Measurements from ENCODE around the gene ATP6V0E1.

Gene ATP6V0E1

DNA sequence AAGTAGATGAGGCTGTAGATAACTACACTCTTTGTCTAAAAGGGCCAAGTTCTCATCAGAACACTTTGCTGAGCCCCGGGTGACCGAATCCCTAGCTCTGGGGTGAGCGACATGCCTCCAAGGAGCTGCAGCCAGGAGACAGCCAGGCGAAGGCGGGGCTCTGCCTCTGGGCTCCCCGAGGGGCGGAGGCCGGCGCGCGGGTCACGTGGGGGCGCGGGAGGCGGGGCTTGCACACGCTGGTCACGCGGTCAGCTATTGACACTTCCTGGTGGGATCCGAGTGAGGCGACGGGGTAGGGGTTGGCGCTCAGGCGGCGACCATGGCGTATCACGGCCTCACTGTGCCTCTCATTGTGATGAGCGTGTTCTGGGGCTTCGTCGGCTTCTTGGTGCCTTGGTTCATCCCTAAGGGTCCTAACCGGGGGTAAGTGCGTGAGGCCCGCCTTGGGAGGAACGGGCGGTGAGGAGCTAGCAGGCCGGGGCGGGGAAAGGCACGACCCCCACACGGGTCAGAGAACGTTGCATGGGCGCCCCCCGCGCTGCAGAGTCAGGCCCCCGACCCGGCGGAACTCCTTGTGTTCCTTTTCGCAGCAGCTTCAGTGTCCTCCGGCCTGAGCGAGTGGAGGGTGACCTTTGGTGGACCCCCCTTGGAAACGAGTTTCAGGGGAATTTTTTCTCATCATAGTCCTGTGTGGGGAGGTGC, at the start of gene ATP6V0E1:
ATP6V0E1 (plus strand) TSS at position 230 of the 702 bp plus-strand sequence; CDS start at position 320, 90 bp downstream.
- peak; percentile 94 for DNase-seq (ENCODE audit: low read depth)

DNA sequence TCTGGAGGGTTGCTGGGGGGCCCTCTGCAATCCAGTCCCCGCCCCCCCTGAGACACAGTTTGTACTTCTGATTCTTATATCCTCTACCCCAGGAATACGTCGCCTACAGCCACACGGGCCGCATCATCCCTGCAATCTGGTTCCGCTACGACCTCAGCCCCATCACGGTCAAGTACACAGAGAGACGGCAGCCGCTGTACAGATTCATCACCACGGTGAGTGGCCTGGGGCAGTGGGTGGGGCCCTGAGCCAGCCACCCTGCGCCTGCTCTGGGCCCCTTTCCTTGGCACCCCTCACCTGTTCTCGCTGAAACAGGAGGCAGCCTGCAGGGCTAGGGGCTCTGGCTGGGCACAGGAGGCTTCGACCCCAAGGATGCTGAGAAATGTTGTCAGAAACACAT, 48.5 kb upstream of the ATP6V0E1 start:
- DNase-seq (ENCODE audit: low read depth), result no peak

- no peak for DNase-seq (ENCODE audit: low read depth)
Observed at GRCh38 chr5:172936401-172936800, 47.2 kb upstream of the ATP6V0E1 start.

DNA sequence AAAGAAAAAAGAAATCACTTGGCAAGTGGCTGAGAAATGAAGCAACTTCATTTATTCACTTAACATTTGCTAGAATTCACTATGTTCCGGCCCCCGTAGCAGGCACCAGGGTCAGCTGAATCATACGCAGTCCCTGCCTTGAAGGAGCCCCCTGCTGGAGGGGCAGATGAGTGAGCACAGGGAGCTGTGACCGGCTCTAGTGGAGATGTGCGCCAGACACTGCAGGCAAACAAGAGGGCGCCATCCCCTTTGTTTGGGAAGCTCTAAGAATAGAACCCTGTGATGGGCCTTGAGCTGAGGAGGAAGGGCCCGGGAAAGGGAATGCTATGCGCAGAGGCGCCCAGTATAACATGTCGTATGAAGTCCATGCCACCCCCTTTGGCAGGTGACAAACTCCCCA, 44.5 kb upstream of the ATP6V0E1 start:
- peak; percentile 68 for DNase-seq (ENCODE audit: low read depth)

GRCh38 chr5:172939611-172940267, 43.8 kb upstream of the ATP6V0E1 start:
- DNase-seq (ENCODE audit: low read depth), result peak; percentile 26

- no peak for DNase-seq (ENCODE audit: low read depth)
Observed at GRCh38 chr5:172940268-172941066, 43.1 kb upstream of the ATP6V0E1 start.

DNA sequence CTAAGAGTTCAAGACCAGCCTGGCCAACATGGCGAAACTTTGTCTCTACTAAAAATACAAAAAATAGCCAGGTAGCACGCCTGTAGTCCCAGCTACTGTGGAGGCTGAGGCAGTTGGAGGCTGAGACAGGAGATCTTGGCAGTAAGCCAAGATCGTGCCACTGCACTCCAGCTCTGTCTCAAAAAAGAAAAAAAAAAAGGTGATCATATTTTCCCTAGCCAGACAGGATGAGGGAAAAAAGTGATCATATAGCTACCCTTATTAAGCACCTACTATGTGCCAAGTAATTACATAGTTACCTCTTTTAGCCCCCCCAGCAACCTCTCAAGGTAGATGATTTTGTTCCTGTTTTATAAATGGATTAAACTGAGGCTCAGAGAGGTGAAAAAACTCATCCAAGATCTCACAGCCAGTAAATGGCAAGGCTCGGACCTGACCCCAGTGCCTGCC, 42.5 kb upstream of the ATP6V0E1 start:
- peak; percentile 42 for DNase-seq (ENCODE audit: low read depth)

GRCh38 chr5:172942556-172942955, 41.0 kb upstream of the ATP6V0E1 start:
- DNase-seq (ENCODE audit: low read depth), result no peak

DNA sequence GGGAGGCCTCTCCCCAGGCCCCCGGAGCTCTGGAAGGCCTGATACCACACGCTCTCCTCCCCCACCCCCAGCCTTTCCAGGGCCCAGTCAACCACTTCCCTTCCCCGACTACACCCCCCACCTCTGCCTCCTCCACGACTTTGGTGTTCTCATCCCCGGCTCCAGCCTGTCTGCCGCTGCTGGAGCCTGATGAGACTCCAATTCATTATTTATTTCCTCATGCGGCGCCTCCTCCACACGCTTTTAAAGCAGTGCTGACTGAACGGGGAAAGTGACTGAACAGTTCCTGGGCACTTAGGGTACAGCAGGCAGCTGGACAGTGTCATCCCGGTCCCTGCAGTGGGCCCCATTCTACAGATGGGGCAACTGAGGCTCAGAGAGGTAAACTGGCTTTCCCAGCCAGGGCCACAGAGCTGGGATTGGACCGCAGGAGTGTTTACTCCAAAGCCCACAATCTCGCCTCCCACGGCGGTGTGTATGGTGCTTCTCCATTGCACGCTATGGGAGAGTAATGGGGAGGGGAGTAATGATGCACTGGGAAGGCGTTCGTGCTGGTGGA, 40.2 kb upstream of the ATP6V0E1 start:
- peak; percentile 97 for DNase-seq (ENCODE audit: low read depth)

DNA sequence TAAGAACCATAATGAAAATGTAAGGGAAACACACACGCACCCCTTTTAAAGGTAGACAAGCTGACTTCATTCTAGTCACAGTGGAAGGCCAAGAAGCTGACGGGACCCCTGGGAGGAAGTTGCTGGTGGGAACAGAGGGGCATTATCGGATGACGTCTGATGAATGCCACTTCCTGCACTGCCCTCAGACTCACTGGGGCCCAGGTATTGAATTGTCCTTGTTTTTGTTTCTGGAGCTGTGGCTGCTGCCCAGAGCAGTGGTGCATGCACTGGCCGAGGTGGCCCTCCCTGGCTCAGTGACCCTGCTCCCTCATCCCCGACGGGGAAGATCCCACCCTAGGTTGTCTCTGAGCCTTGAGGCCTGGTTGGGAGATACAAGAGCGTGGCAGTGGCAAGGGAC, 39.7 kb upstream of the ATP6V0E1 start:
- DNase-seq (ENCODE audit: low read depth), result no peak

GRCh38 chr5:172944741-172945140, 38.8 kb upstream of the ATP6V0E1 start:
- peak; percentile 48 for DNase-seq (ENCODE audit: low read depth)

DNA sequence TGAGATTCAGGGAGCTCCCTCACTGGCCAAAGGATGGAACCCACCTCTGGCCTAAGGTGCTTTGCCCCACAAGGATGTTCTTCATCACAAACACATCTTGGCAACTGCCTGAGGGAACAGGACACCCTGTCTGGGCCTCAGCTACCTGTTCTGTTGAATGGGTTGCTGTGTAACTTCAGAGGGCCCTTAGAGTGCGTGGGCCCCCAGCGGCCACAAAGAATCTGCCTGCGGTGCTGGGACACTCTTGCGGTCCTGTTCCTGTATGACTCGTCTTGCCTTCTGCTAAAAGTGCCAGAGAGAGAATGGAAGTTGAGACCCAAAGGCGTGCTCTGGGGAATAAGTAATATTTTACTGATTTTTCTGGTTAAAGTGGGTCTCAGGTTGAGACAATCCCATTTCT, 38.4 kb upstream of the ATP6V0E1 start:
- DNase-seq (ENCODE audit: low read depth), result no peak

DNA sequence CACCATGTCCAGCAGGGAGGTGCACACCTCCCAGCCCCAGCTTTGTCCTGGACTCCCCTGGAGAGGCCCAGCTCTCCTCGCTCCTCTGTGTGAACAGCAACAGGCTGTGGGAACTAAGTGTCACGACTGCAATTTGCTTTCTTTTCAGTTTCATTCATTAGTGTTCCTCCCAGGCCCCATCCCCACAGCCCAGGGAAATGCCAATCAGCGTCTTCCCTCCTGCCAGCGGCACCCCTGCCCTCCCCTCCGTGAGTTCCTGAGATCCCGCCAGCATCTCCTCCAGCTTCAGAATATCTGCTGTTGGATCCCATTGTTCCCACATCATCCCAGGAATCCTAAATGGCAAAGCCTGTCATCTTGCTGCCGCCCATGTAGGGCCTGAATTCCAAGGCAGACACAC, 37.4 kb upstream of the ATP6V0E1 start:
- no peak for DNase-seq (ENCODE audit: low read depth)

GRCh38 chr5:172949426-172949825, 34.1 kb upstream of the ATP6V0E1 start:
- DNase-seq (ENCODE audit: low read depth), result no peak

DNA sequence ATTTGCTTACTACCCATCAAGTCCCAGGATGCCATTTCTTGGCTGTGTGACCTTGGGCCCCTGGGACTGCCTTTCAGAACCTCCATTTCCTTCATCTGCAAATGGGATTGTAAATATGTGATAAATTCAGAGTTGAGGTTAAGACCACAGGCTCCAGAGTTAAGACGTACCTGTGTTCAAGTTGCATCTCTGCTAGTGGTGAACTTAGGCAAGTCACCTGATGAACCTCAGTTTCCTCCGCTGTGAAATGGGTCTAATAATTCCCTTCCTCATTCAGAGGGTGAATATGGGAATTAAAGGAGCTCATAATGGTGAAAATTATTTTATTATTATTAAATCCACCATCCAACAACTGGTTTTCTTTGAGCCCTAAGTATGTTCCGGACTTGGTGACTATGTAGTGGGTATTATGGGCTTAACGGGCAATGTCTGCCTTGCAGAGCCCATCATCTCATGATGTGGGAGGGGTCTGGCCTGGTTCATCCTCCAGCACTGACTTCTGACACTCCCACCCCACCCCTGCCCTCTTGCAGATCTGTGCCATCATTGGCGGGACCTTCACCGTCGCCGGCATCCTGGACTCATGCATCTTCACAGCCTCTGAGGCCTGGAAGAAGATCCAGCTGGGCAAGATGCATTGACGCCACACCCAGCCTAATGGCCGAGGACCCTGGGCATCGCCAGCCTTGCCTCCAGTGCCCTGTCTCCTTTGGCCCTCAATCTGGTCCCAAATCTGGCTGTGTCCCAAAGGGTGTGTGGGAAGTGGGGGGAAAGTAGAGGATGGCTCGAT, 33.2 kb upstream of the ATP6V0E1 start:
- no peak for DNase-seq (ENCODE audit: low read depth)

DNA sequence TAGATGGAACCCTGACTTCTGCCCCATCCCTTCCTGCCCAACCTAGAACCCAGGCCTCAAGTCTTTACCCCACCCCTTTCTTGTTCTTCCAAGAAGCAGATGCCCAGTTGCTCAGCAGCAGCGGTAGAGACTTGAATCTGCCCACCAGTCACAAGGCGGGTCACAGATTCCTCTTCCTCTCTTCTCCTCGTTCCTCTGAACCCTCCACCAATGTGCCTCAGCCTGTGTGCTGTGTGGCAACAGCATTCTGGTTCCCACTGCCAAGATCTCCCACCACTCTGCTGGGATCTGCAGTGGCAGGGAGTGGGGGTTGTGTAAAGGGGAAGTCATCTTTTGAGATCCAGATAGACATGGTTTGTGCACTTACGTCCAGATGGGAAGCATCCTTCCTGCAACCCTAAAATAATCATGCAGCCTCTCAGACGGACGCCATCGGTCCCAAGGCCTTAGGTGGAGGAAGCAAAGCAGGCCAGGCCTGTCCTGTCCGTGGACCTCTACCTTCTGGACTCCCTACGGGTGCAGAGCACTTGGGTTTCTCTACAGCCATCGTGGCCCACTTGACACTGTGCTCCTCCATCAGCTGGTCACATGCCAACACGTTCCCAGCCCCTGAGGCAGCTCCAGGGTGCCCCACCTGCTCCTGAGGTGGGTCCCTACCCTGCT, 32.1 kb upstream of the ATP6V0E1 start:
- no peak for DNase-seq (ENCODE audit: low read depth)

DNA sequence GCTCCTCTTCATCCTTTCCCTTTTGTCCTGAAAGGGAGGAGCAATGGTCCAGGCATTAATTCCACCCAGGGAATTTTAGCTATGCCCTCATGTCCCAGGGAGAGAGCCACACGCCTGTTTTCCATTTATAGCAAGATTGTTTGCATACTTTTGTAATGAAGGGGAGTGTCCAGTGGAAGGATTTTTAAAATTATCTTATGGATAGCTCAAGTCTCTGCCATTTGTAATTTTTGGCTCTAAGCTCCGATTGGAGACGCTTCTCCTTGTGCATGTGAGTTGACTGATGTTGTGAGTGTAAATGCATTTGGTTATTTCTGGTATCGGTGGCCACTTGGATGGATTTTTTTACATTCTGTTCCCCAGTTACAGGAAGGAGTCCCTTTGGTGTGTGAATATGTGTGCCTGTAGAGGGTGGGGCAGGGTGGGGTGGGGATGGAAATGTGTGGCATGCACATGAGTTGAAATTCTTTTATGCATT, 31.5 kb upstream of the ATP6V0E1 start:
- DNase-seq (ENCODE audit: low read depth), result peak; percentile 96

DNA sequence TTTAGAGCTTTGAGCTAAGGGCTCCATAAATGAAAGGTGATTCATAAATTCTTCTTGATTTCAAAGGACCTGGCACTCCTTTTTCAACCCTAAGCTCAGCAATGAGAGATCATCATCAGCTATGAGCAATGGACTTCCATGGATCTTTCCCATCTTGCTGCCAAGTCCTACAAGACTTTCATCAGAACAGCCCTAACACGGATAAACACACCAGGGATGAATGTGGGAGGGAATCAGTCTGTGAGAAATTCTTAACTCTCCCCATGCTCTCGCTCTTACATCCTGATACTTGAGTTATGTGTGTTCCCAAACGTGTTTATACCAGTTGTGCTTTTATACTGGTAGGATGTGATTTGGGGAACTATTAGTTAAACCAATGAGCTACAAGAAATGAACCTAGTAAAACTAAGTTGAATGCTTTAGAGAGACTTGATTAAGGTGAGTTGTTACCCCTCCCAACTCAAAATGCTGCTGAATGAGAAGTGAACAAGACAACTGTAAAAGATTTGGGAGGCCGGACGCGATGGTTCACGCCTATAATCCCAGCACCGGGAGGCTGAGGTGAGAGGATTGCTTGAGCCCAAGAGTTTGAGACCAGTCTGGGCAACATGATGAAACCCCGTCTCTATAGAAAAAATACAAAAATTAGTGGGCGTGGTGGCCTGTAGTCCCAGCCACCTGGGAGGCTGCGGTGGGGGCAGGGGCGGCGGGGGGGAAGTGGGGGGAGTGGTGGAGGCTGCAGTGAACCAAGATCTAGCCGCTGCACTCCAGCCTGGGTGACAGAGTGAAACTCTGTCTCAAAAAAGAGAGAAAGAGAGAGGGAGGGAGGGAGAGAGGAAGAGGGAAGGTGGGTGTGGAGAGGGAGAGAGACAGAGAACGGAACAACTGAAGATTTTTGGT, 29.5 kb upstream of the ATP6V0E1 start:
- DNase-seq (ENCODE audit: low read depth), result peak; percentile 99

GRCh38 chr5:172954751-172955159, 28.8 kb upstream of the ATP6V0E1 start:
- peak; percentile 39 for DNase-seq (ENCODE audit: low read depth)

- DNase-seq (ENCODE audit: low read depth), result no peak
Observed at GRCh38 chr5:172956228-172956627, 27.3 kb upstream of the ATP6V0E1 start.

Measured in EH (cell line).